Neuronal stem cell (in vitro differentiated cells): ENCODE data around the gene GPATCH3.

Source experiments
- DNase-seq: peaks from one replicate; pipeline ENCODE4 v3.0.0-alpha.2; 2013; ENCODE audit warnings: low spot score
- H2AFZ ChIP-seq: one replicate; pipeline ENCODE4 v1.6.1; 2013; ENCODE audit warnings: mild to moderate bottlenecking, low read length, inconsistent platforms
- H2AK5ac ChIP-seq: 2 replicates; pipeline ENCODE4 v1.6.1; 2013; ENCODE audit warnings: low read depth, mild to moderate bottlenecking, inconsistent platforms, low read length, moderate library complexity, mixed read lengths
- H2BK120ac ChIP-seq: 2 replicates; pipeline ENCODE4 v1.6.1; 2013; ENCODE audit warnings: low read depth, mild to moderate bottlenecking, inconsistent platforms, low read length, moderate library complexity, mixed read lengths
- H2BK12ac ChIP-seq: one replicate; pipeline ENCODE4 v1.6.1; 2013; ENCODE audit warnings: low read length, inconsistent platforms
- H2BK15ac ChIP-seq: 2 replicates; pipeline ENCODE4 v1.6.1; 2013; ENCODE audit warnings: mild to moderate bottlenecking, low read length, inconsistent platforms, mixed read lengths
- H2BK5ac ChIP-seq: one replicate; pipeline ENCODE4 v1.6.1; 2013; ENCODE audit warnings: inconsistent platforms, mild to moderate bottlenecking, low read length, moderate library complexity
- H3K14ac ChIP-seq: one replicate; pipeline ENCODE4 v1.6.1; 2013; ENCODE audit warnings: low read length, inconsistent platforms
- H3K18ac ChIP-seq: 2 replicates; pipeline ENCODE4 v1.6.1; 2013; ENCODE audit warnings: low read length, inconsistent platforms
- H3K23ac ChIP-seq: 2 replicates; pipeline ENCODE4 v1.6.1; 2013; ENCODE audit warnings: low read depth, mild to moderate bottlenecking, mixed read lengths, low read length, inconsistent platforms; ENCODE audit not compliant: poor library complexity
- H3K27ac ChIP-seq: replicated peaks from 3 replicates; pipeline ENCODE4 v1.5.1; 2013; ENCODE audit warnings: low read length, inconsistent platforms
- H3K27me3 ChIP-seq, 3 experiments: 2 replicates each; pipeline ENCODE4 v1.6.1; 2013; ENCODE audit warnings: low read length in 3 of 3, mild to moderate bottlenecking in 2 of 3, inconsistent platforms in 1 of 3, low read depth in 1 of 3, mixed read lengths in 1 of 3, moderate library complexity in 1 of 3; ENCODE audit not compliant: control insufficient read depth in 3 of 3, insufficient read depth in 3 of 3
- H3K36me3 ChIP-seq, 2 donors: replicated peaks in 1 of 2; 2 replicates each; pipeline ENCODE4 v1.6.1; 2013; ENCODE audit warnings: low read length in 2 of 2; ENCODE audit not compliant: control insufficient read depth in 2 of 2, insufficient read depth in 2 of 2
- H3K4ac ChIP-seq: 2 replicates; pipeline ENCODE4 v1.6.1; 2013; ENCODE audit warnings: inconsistent platforms, mild to moderate bottlenecking, low read length, moderate library complexity
- H3K4me1 ChIP-seq, 2 donors: 1 replicate in 1 of 2; 2 replicates in 1 of 2; pipeline ENCODE4 v1.6.1; 2013; ENCODE audit warnings: low read length in 2 of 2, low read depth in 1 of 2; ENCODE audit not compliant: control insufficient read depth in 2 of 2, insufficient read depth in 1 of 2
- H3K4me2 ChIP-seq: one replicate; pipeline ENCODE4 v1.6.1; 2013; ENCODE audit warnings: mild to moderate bottlenecking, low read length, inconsistent platforms; ENCODE audit not compliant: insufficient read depth, poor library complexity, severe bottlenecking
- H3K4me3 ChIP-seq, 2 donors: 2 replicates each; pipeline ENCODE4 v1.5.1; 2013; ENCODE audit warnings: low read length in 2 of 2, mild to moderate bottlenecking in 2 of 2, inconsistent platforms in 1 of 2, moderate library complexity in 1 of 2
- H3K79me1 ChIP-seq: one replicate; pipeline ENCODE4 v1.6.1; 2013; ENCODE audit warnings: low read depth, mild to moderate bottlenecking, inconsistent platforms, low read length, moderate library complexity
- H3K9ac ChIP-seq: one replicate; pipeline ENCODE4 v1.6.1; 2013; ENCODE audit warnings: mild to moderate bottlenecking, low read depth, low read length, inconsistent platforms; ENCODE audit not compliant: poor library complexity
- H3K9me3 ChIP-seq, 2 donors: replicated peaks in 1 of 2; 2 replicates each; pipeline versions ENCODE3 to v1.6.1; 2013; ENCODE audit warnings: low read length in 2 of 2, mild to moderate bottlenecking in 2 of 2, inconsistent platforms in 1 of 2, low read depth in 1 of 2, mixed read lengths in 1 of 2, moderate library complexity in 1 of 2; ENCODE audit not compliant: control insufficient read depth in 2 of 2, insufficient read depth in 1 of 2
- H4K8ac ChIP-seq: one replicate; pipeline ENCODE4 v1.6.1; 2013; ENCODE audit warnings: low read depth, mild to moderate bottlenecking, inconsistent platforms, low read length, moderate library complexity
- H4K91ac ChIP-seq: one replicate; pipeline ENCODE4 v1.6.1; 2013; ENCODE audit warnings: low read length, low read depth, mild to moderate bottlenecking, inconsistent platforms; ENCODE audit not compliant: poor library complexity
- WGBS, 2 donors: extraction: QIAGEN DNeasy Blood & Tissue Kit; methylation state at CpG; one replicate each; pipeline ENCODE4 v1.1.7; 2013; ENCODE audit warnings: missing lambda C conversion rate in 2 of 2, mixed read lengths in 1 of 2; ENCODE audit not compliant: insufficient read length in 2 of 2, insufficient replicate concordance in 1 of 2; ENCODE audit errors: extremely low coverage in 2 of 2; 5-methylcytosine and 5-hydroxymethylcytosine counted together

The GPATCH3 gene

GRCh38 chr1:26853156-26853555 is 47.1 kb downstream of the GPATCH3 start:
- Histone ChIP-seq H2BK120ac (no peak overlapping the region), H2AFZ (no peak overlapping the region), H4K8ac (no peak overlapping the region), H3K4me3 (no peak overlapping the region), H2BK5ac (no peak overlapping the region), H3K4me2 (no peak overlapping the region), H3K79me1 (no peaks in the 10 kb centered on the region), H3K9ac (no peak overlapping the region), H2BK12ac (no peak overlapping the region), H3K27ac (no peak overlapping the region), H3K4ac (no peak overlapping the region), H3K27me3 (no peaks in the 10 kb centered on the region), H3K23ac (no peak overlapping the region), H4K91ac (no peak overlapping the region), H3K9me3 (no peaks in the 10 kb centered on the region), H2AK5ac (no peak overlapping the region), H3K18ac (no peak overlapping the region), H3K36me3 (peaks cover 45 to 82% of the 10 kb centered on the region in 2 donors), H2BK15ac (no peak overlapping the region), H3K14ac (no peak overlapping the region), H3K4me1 (peaks cover 0 to 6% of the 10 kb centered on the region in 2 donors)
- WGBS, 2 donors, result no CpG with 5 or more reads among the region's 3 CpGs
- DNase-seq, result peak; percentile 79

GRCh38 chr1:26852701-26853100 is 47.6 kb downstream of the GPATCH3 start:
- no peak overlapping the region for H3K18ac ChIP-seq
- H3K4me1 ChIP-seq, result peaks cover 0 to 6% of the 10 kb centered on the region in 2 donors
- H3K4me2 ChIP-seq, result no peak overlapping the region
- H3K9me3 ChIP-seq, result no peaks in the 10 kb centered on the region
- no peaks in the 10 kb centered on the region for H3K79me1 ChIP-seq
- no peak overlapping the region for H4K91ac ChIP-seq
- DNase-seq, result no peak
- no peak overlapping the region for H3K4ac ChIP-seq
- no peak overlapping the region for H2AFZ ChIP-seq
- H3K27ac ChIP-seq, result no peak overlapping the region
- H3K14ac ChIP-seq, result no peak overlapping the region
- H2BK5ac ChIP-seq, result no peak overlapping the region
- no peak overlapping the region for H3K23ac ChIP-seq
- no peak overlapping the region for H4K8ac ChIP-seq
- H2BK12ac ChIP-seq, result no peak overlapping the region
- no peak overlapping the region for H3K4me3 ChIP-seq
- WGBS, 2 donors, result no CpG with 5 or more reads among the region's 9 CpGs
- H3K27me3 ChIP-seq, result no peaks in the 10 kb centered on the region
- peaks cover 46 to 87% of the 10 kb centered on the region in 2 donors for H3K36me3 ChIP-seq
- no peak overlapping the region for H2BK15ac ChIP-seq
- H2AK5ac ChIP-seq, result no peak overlapping the region
- H3K9ac ChIP-seq, result no peak overlapping the region
- H2BK120ac ChIP-seq, result no peak overlapping the region

GRCh38 chr1:26851106-26851684 is 49.1 kb downstream of the GPATCH3 start:
- no peaks in the 10 kb centered on the region for H3K79me1 ChIP-seq
- no peak overlapping the region for H2BK120ac ChIP-seq
- no peak for DNase-seq
- H4K8ac ChIP-seq, result no peak overlapping the region
- H3K4ac ChIP-seq, result no peak overlapping the region
- no peak overlapping the region for H2BK15ac ChIP-seq
- WGBS, 2 donors, result no CpG with 5 or more reads among the region's 12 CpGs
- no peak overlapping the region for H2AK5ac ChIP-seq
- no peak overlapping the region for H3K27ac ChIP-seq
- no peak overlapping the region for H2AFZ ChIP-seq
- peaks cover 46 to 97% of the 10 kb centered on the region in 2 donors for H3K36me3 ChIP-seq
- no peaks in the 10 kb centered on the region for H3K27me3 ChIP-seq
- no peaks in the 10 kb centered on the region for H3K9me3 ChIP-seq
- H3K23ac ChIP-seq, result no peak overlapping the region
- no peak overlapping the region for H2BK5ac ChIP-seq
- no peak overlapping the region for H3K4me2 ChIP-seq
- no peak overlapping the region for H4K91ac ChIP-seq
- no peak overlapping the region for H3K4me3 ChIP-seq
- no peak overlapping the region for H2BK12ac ChIP-seq
- no peak overlapping the region for H3K14ac ChIP-seq
- no peak overlapping the region for H3K18ac ChIP-seq
- no peak overlapping the region for H3K9ac ChIP-seq
- peaks cover 0 to 2% of the 10 kb centered on the region in 2 donors for H3K4me1 ChIP-seq

DNA sequence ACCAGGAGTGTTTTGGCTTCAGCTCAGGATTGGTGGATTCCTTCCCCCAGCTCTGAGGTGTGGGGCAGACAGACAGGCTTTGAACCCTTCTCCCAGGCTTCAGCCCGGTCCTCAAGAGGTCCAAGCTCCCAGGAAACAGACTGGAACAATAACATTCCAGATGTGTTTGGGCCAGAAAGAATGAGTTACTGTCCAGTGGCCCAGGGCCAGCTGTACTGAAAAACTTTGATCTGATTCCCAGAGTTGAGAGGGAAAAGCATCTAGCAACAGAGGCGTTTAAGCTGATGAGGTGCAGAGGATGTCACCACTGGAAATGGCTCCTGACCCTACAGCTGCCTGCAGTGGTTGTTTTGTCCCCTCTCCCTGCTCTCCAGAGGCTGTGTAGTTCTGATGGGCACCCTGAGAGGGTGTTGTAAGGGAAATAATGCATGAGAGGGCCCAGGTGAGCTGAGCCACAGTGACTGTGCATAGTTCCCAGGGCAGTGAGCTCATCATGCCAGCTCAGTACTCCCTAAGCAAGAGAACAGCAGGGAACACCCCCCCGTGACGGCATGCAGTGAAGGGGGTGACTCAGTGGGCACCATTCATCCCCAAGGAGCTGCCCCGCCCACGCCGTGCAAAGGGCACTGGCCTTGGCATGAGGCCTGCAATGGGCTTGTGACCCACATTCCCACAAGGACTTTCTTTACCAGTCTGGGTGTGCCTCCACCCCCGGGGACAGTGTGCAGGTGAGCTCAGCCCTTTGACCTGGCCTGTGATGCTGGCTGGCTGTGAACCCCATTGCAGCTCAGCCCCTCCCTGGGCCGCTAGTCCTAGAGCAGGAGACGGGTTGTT is 51.1 kb downstream of the GPATCH3 start:
- DNase-seq, result no peak
- no peak overlapping the region for H2BK5ac ChIP-seq
- H3K27ac ChIP-seq, result no peak overlapping the region
- peak overlapping the region; percentile 82 for H3K23ac ChIP-seq
- no peak overlapping the region for H2BK15ac ChIP-seq
- H4K8ac ChIP-seq, result no peak overlapping the region
- WGBS, 2 donors, result no CpG with 5 or more reads among the region's 10 CpGs
- H3K4ac ChIP-seq, result no peak overlapping the region
- H4K91ac ChIP-seq, result no peak overlapping the region
- no peaks in the 10 kb centered on the region for H3K27me3 ChIP-seq
- no peak overlapping the region for H3K4me2 ChIP-seq
- H2AK5ac ChIP-seq, result no peak overlapping the region
- no peak overlapping the region for H2BK12ac ChIP-seq
- H3K9me3 ChIP-seq, result no peaks in the 10 kb centered on the region
- no peak overlapping the region for H2AFZ ChIP-seq
- no peak overlapping the region for H2BK120ac ChIP-seq
- H3K79me1 ChIP-seq, result no peaks in the 10 kb centered on the region
- no peak overlapping the region for H3K4me3 ChIP-seq
- H3K18ac ChIP-seq, result no peak overlapping the region
- no peaks in the 10 kb centered on the region for H3K4me1 ChIP-seq
- no peak overlapping the region for H3K14ac ChIP-seq
- peaks cover 46 to 86% of the 10 kb centered on the region in 2 donors for H3K36me3 ChIP-seq
- peak overlapping the region; percentile 54 for H3K9ac ChIP-seq
